ENCODE data around the gene APMAP.

DNA sequence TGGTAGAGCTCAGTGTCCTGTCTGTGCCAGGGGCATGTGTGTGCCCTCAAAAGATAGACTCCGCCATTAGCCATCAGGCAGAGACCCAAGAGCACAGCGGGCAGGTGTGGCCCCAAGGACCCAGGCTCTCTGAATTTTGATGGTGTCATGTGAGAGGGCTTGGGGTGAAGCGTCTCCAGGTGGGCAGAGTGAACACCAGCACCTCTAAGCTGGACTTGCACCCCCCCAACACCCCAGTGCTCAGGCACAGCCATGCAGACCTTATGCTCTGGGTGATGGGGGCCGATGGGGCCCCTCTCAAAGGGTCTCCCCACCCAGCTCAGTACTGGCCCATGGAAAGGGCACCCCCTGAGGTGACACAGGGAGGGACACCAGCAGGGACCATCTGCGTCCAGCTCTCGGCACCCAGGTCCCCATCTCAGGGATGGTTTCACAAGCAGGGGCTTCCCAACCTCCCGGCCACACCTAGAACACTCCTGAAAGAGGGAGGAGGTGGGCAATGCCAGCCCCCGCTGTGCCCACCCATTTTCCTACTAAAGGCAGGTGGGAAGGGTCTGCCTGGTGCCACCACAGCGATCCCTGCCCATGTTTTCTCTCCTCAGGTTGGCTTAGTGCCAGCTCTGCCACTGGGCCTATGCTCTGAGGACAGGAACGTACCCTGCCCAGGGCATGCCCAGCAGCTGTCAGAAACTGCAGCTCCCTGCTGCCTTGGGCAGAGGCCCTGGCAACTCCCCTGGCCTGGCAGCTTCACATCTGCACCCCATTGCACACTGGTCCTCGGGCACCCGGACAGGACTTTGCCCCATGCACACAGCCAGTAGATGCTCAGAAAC, 40.0 kb downstream of the APMAP start:
- TF ChIP-seq, protein P1, sequence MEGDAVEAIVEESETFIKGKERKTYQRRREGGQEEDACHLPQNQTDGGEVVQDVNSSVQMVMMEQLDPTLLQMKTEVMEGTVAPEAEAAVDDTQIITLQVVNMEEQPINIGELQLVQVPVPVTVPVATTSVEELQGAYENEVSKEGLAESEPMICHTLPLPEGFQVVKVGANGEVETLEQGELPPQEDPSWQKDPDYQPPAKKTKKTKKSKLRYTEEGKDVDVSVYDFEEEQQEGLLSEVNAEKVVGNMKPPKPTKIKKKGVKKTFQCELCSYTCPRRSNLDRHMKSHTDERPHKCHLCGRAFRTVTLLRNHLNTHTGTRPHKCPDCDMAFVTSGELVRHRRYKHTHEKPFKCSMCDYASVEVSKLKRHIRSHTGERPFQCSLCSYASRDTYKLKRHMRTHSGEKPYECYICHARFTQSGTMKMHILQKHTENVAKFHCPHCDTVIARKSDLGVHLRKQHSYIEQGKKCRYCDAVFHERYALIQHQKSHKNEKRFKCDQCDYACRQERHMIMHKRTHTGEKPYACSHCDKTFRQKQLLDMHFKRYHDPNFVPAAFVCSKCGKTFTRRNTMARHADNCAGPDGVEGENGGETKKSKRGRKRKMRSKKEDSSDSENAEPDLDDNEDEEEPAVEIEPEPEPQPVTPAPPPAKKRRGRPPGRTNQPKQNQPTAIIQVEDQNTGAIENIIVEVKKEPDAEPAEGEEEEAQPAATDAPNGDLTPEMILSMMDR (IDR thresholded peaks at IDR 0.05) = no peak
- TF ChIP-seq POLR2A (IDR thresholded peaks at IDR 0.05) (no peak), POLR2AphosphoS5 (IDR thresholded peaks at IDR 0.05; ENCODE audit: insufficient read depth in 1 of 2, low read depth in 1 of 2) (no peak)
